H9 (cell line): ENCODE data around the gene EEF1A1. TPM values are rescaled to one million over a fixed set of nuclear protein-coding genes. Genes with fewer than 3 reads are reported as not detected.

Experiments used
- DNase-seq: peaks from one replicate; pipeline ENCODE4 v3.0.0-alpha.2; 2017
- H2AFZ ChIP-seq: one replicate; pipeline ENCODE4 v1.6.1; 2013; ENCODE audit warnings: mild to moderate bottlenecking, low read length, control low read depth, moderate library complexity
- H2AK5ac ChIP-seq: 2 replicates; pipeline ENCODE4 v1.6.1; 2013; ENCODE audit warnings: low read length, control low read depth, mixed read lengths; ENCODE audit not compliant: insufficient read length
- H2BK120ac ChIP-seq: one replicate; pipeline ENCODE4 v1.6.1; 2013; ENCODE audit warnings: low read depth, mild to moderate bottlenecking, low read length, control low read depth, inconsistent platforms; ENCODE audit not compliant: poor library complexity, severe bottlenecking
- H2BK12ac ChIP-seq: 2 replicates; pipeline ENCODE4 v1.6.1; 2013; ENCODE audit warnings: low read length, control low read depth, mixed read lengths, low read depth; ENCODE audit not compliant: insufficient read length
- H2BK15ac ChIP-seq: 2 replicates; pipeline ENCODE4 v1.6.1; 2013; ENCODE audit warnings: low read depth, low read length, control low read depth
- H2BK20ac ChIP-seq: one replicate; pipeline ENCODE4 v1.6.1; 2013; ENCODE audit warnings: low read depth, mild to moderate bottlenecking, low read length, control low read depth, inconsistent platforms; ENCODE audit not compliant: poor library complexity, severe bottlenecking
- H2BK5ac ChIP-seq: 2 replicates; pipeline ENCODE4 v1.6.1; 2013; ENCODE audit warnings: low read length, control low read depth, mixed read lengths; ENCODE audit not compliant: insufficient read length
- H3K14ac ChIP-seq: 2 replicates; pipeline ENCODE4 v1.6.1; 2013; ENCODE audit warnings: low read length, control low read depth; ENCODE audit not compliant: insufficient read depth
- H3K18ac ChIP-seq: 2 replicates; pipeline ENCODE4 v1.6.1; 2013; ENCODE audit warnings: low read depth, mild to moderate bottlenecking, mixed read lengths, low read length, control low read depth; ENCODE audit not compliant: insufficient read length
- H3K23ac ChIP-seq: 2 replicates; pipeline ENCODE4 v1.6.1; 2013; ENCODE audit warnings: low read length, control low read depth, mixed read lengths, low read depth; ENCODE audit not compliant: insufficient read length
- H3K23me2 ChIP-seq: 2 replicates; pipeline ENCODE4 v1.6.1; 2013; ENCODE audit warnings: low read depth, mild to moderate bottlenecking, mixed read lengths, low read length, control low read depth; ENCODE audit not compliant: insufficient read length, poor library complexity, severe bottlenecking
- H3K27ac ChIP-seq: 2 replicates; pipeline ENCODE4 v1.5.1; 2013; ENCODE audit warnings: low read length, control low read depth, mixed read lengths, low read depth; ENCODE audit not compliant: insufficient read length
- H3K27me3 ChIP-seq: 2 replicates; pipeline ENCODE4 v1.6.1; 2013; ENCODE audit warnings: low read length, control low read depth, inconsistent platforms; ENCODE audit not compliant: insufficient read depth
- H3K4ac ChIP-seq: 2 replicates; pipeline ENCODE4 v1.6.1; 2013; ENCODE audit warnings: low read depth, mild to moderate bottlenecking, control low read depth, inconsistent platforms, low read length, moderate library complexity
- H3K4me1 ChIP-seq: 2 replicates; pipeline ENCODE4 v1.6.1; 2013; ENCODE audit warnings: low read length, control low read depth, inconsistent platforms; ENCODE audit not compliant: insufficient read depth
- H3K4me2 ChIP-seq: 2 replicates; pipeline ENCODE4 v1.6.1; 2013; ENCODE audit warnings: low read length, control low read depth, mixed read lengths; ENCODE audit not compliant: insufficient read length, insufficient read depth
- H3K56ac ChIP-seq: 2 replicates; pipeline ENCODE4 v1.6.1; 2013; ENCODE audit warnings: low read depth, mild to moderate bottlenecking, mixed read lengths, low read length, control low read depth; ENCODE audit not compliant: insufficient read length
- H3K79me1 ChIP-seq: 2 replicates; pipeline ENCODE4 v1.6.1; 2013; ENCODE audit warnings: low read depth, mild to moderate bottlenecking, moderate library complexity, low read length, control low read depth, inconsistent platforms; ENCODE audit not compliant: insufficient read depth, poor library complexity, severe bottlenecking
- H3K79me2 ChIP-seq: 2 replicates; pipeline ENCODE4 v1.6.1; 2013; ENCODE audit warnings: low read length, control low read depth, inconsistent platforms; ENCODE audit not compliant: insufficient read depth
- H3K9ac ChIP-seq: 2 replicates; pipeline ENCODE4 v1.6.1; 2013; ENCODE audit warnings: low read length, control low read depth, mixed read lengths; ENCODE audit not compliant: insufficient read length; ENCODE audit errors: extremely low read depth
- H3K9me3 ChIP-seq: one replicate; pipeline ENCODE4 v1.6.1; 2013; ENCODE audit warnings: low read depth, low read length, inconsistent platforms; ENCODE audit not compliant: control insufficient read depth
- H3T11ph ChIP-seq: one replicate; pipeline ENCODE4 v1.6.1; 2013; ENCODE audit warnings: mild to moderate bottlenecking, low read length, control low read depth, inconsistent platforms
- H4K20me1 ChIP-seq: one replicate; pipeline ENCODE4 v1.6.1; 2013; ENCODE audit not compliant: control insufficient read depth, insufficient read length, insufficient read depth
- H4K5ac ChIP-seq: 2 replicates; pipeline ENCODE4 v1.6.1; 2013; ENCODE audit warnings: low read depth, mild to moderate bottlenecking, mixed read lengths, low read length, control low read depth; ENCODE audit not compliant: insufficient read length
- H4K8ac ChIP-seq: replicated peaks from 2 replicates; pipeline ENCODE4 v1.6.1; 2013; ENCODE audit warnings: low read length, control low read depth, mixed read lengths, low read depth; ENCODE audit not compliant: insufficient read length
- H4K91ac ChIP-seq: 2 replicates; pipeline ENCODE4 v1.6.1; 2013; ENCODE audit warnings: low read depth, mild to moderate bottlenecking, moderate library complexity, mixed read lengths, low read length, control low read depth; ENCODE audit not compliant: insufficient read length
- H3K27ac Mint-ChIP-seq, 3 experiments: 2 replicates in 2 of 3; 3 replicates in 1 of 3; pipeline ENCODE4 v1.8.0; 2020 to 2021; ENCODE audit warnings: mixed read lengths in 3 of 3, mild to moderate bottlenecking in 1 of 3, moderate library complexity in 1 of 3
- H3K27me3 Mint-ChIP-seq: 2 replicates; pipeline ENCODE4 v1.8.0; 2021; ENCODE audit warnings: low read depth, mild to moderate bottlenecking, moderate library complexity, mixed read lengths
- H3K36me3 Mint-ChIP-seq, 3 experiments: 2 replicates in 2 of 3; 3 replicates in 1 of 3; pipeline ENCODE4 v1.8.0; 2020 to 2021; ENCODE audit warnings: low read depth in 3 of 3, mixed read lengths in 3 of 3; ENCODE audit not compliant: insufficient read depth in 1 of 3
- H3K4me1 Mint-ChIP-seq, 2 experiments: 2 replicates each; pipeline ENCODE4 v1.8.0; 2020; ENCODE audit warnings: mixed read lengths in 2 of 2
- H3K4me3 Mint-ChIP-seq, 2 experiments: 2 replicates in 1 of 2; 3 replicates in 1 of 2; pipeline ENCODE4 v1.8.0; 2020 to 2021; ENCODE audit warnings: mild to moderate bottlenecking in 2 of 2, mixed read lengths in 2 of 2, moderate library complexity in 1 of 2
- H3K9me3 Mint-ChIP-seq, 2 experiments: 2 replicates in 1 of 2; 3 replicates in 1 of 2; pipeline ENCODE4 v1.8.0; 2020; ENCODE audit warnings: mild to moderate bottlenecking in 2 of 2, mixed read lengths in 2 of 2, moderate library complexity in 1 of 2
- CTCF ChIP-seq: fragments of 200-600 bp; sonication (generic); conservative IDR thresholded peaks from 3 replicates; pipeline ENCODE4 v1.8.0; 2021; ENCODE audit warnings: antibody characterized with exemption, mild to moderate bottlenecking
- WGBS: extraction: QIAGEN DNeasy Blood & Tissue Kit; methylation state at CpG from one replicate; pipeline ENCODE4 v1.1.7; 2013; ENCODE audit warnings: missing lambda C conversion rate, low lambda C conversion rate, mixed read lengths; ENCODE audit not compliant: insufficient read length; ENCODE audit errors: extremely low coverage; 5-methylcytosine and 5-hydroxymethylcytosine counted together
- total RNA-seq: library from RNA; stranded (reverse); gene quantifications from 2 replicates; pipeline ENCODE4 v1.2.1, GENCODE V29; 2021

Gene EEF1A1
- total RNA-seq, 1 experiment from 2014 or later: 13,057 TPM

DNA sequence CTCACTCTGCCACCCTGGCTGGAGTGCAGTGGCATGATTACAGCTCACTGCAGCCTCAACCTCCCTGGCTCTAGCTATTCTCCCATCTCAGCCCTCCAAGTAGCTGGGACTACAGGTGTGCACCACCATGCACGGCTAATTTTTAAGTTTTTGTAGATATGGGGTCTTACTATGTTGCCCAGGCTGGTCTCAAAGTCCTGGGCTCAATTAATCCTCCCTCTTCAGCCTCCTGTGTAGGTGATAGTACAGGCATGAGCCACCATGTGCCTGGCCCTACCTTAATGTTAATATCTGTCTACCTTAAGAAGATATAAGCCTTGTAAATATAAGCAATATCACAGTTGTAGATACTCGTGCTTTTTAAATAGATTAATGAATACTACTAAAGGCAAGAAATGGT, 16.7 kb downstream of the EEF1A1 start:
- Histone ChIP-seq H3K23me2 (no peaks in the 10 kb centered on the region), H3K9me3 (no peaks in the 10 kb centered on the region), H3K4me2 (no peak overlapping the region), H3K4me1 (no peaks in the 10 kb centered on the region), H3K18ac (no peak overlapping the region), H3K79me2 (no peaks in the 10 kb centered on the region), H3K27me3 (no peaks in the 10 kb centered on the region), H4K20me1 (no peaks in the 10 kb centered on the region), H3K79me1 (no peaks in the 10 kb centered on the region), H4K91ac (no peak overlapping the region), H3K9ac (no peak overlapping the region), H3K56ac (no peak overlapping the region), H2BK5ac (no peak overlapping the region), H3T11ph (no peak overlapping the region), H3K27ac (no peak overlapping the region), H4K8ac (no peak overlapping the region), H2AK5ac (no peak overlapping the region), H3K4ac (no peak overlapping the region), H2AFZ (no peak overlapping the region), H3K14ac (no peak overlapping the region), H2BK15ac (no peak overlapping the region), H2BK120ac (no peak overlapping the region), H4K5ac (no peak overlapping the region), H3K23ac (no peak overlapping the region), H2BK12ac (no peak overlapping the region), H2BK20ac (no peak overlapping the region)
- no peak for TF ChIP-seq CTCF
- WGBS: no CpG with 5 or more reads among the region's 2 CpGs
- peak overlapping the region in 1 of 3 experiments; percentile 38; a peak in 1 of 7 replicates for H3K27ac Mint-ChIP-seq
- no peaks in the 10 kb centered on the region for H3K27me3 Mint-ChIP-seq
- peaks cover 3 to 35% (median 14%) of the 10 kb centered on the region in 3 experiments; a peak in 5 of 7 replicates for H3K36me3 Mint-ChIP-seq
- no peaks in the 10 kb centered on the region for H3K4me1 Mint-ChIP-seq
- no peaks in the 10 kb centered on the region for H3K9me3 Mint-ChIP-seq
- no peak overlapping the region for H3K4me3 Mint-ChIP-seq
- DNase-seq: no peak
